Neutrophil (primary cell): ENCODE data around the gene SHISA8.
A peak's percentile ranks its signal among the peaks of the same experiment; 100 is the strongest.
"Not testable (repeated sequence)": the region's sequence is repeated elsewhere in the genome, so short reads cannot be mapped to it uniquely, and the experiment has no call there.

ENCODE experiments used
- H3K27ac ChIP-seq: fragments of 200-600 bp; sonication (generic); 2 replicates; pipeline ENCODE4 v1.5.1; 2016; ENCODE audit warnings: mild to moderate bottlenecking, moderate library complexity
- H3K27me3 ChIP-seq: fragments of 200-600 bp; sonication (generic); 2 replicates; pipeline ENCODE4 v1.6.0; 2016; ENCODE audit warnings: mild to moderate bottlenecking
- H3K36me3 ChIP-seq: fragments of 200-600 bp; sonication (generic); 2 replicates; pipeline ENCODE4 v1.5.1; 2017
- H3K4me1 ChIP-seq, 2 experiments: fragments of 200-600 bp in 1 of 2; sonication (generic) in 1 of 2; 1 replicate in 1 of 2; 2 replicates in 1 of 2; pipeline versions ENCODE4 v1.5.1 to v1.6.1; 2013 to 2016; ENCODE audit warnings: low read depth in 1 of 2, low read length in 1 of 2, mild to moderate bottlenecking in 1 of 2, moderate library complexity in 1 of 2; ENCODE audit not compliant: control insufficient read depth in 1 of 2, insufficient read depth in 1 of 2
- H3K4me3 ChIP-seq, 2 experiments: fragments of 200-600 bp in 1 of 2; sonication (generic) in 1 of 2; 1 replicate in 1 of 2; 2 replicates in 1 of 2; pipeline ENCODE4 v1.5.1; 2013 to 2016; ENCODE audit warnings: low read depth in 1 of 2, low read length in 1 of 2, mild to moderate bottlenecking in 1 of 2, moderate library complexity in 1 of 2
- H3K9me3 ChIP-seq: fragments of 200-600 bp; sonication (generic); 2 replicates; pipeline ENCODE4 v1.5.1; 2016
- TF ChIP-seq, protein P1 (sequence below): fragments of 200-600 bp; sonication (generic); IDR thresholded peaks from 2 replicates; pipeline ENCODE4 v1.5.1; 2016; ENCODE audit warnings: antibody characterized with exemption

The SHISA8 gene

GRCh38 chr22:41951898-41952474, 37.1 kb upstream of the SHISA8 start, which contains the start of gene SMIM45:
TSS of gene SMIM45 (plus strand) at chr22:41952150.
- no peak within 1 kb of the TSS for H3K4me3 ChIP-seq
- no peaks in the 10 kb centered on the region for H3K36me3 ChIP-seq
- H3K27ac ChIP-seq, result no peak within 1 kb of the TSS
- H3K4me1 ChIP-seq, result peaks cover 1 to 3% of the 10 kb centered on the region in 2 experiments
- H3K27me3 ChIP-seq, result no peaks in the 10 kb centered on the region
- TF ChIP-seq, protein P1, sequence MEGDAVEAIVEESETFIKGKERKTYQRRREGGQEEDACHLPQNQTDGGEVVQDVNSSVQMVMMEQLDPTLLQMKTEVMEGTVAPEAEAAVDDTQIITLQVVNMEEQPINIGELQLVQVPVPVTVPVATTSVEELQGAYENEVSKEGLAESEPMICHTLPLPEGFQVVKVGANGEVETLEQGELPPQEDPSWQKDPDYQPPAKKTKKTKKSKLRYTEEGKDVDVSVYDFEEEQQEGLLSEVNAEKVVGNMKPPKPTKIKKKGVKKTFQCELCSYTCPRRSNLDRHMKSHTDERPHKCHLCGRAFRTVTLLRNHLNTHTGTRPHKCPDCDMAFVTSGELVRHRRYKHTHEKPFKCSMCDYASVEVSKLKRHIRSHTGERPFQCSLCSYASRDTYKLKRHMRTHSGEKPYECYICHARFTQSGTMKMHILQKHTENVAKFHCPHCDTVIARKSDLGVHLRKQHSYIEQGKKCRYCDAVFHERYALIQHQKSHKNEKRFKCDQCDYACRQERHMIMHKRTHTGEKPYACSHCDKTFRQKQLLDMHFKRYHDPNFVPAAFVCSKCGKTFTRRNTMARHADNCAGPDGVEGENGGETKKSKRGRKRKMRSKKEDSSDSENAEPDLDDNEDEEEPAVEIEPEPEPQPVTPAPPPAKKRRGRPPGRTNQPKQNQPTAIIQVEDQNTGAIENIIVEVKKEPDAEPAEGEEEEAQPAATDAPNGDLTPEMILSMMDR, result no peak
- no peaks in the 10 kb centered on the region for H3K9me3 ChIP-seq

- Histone ChIP-seq H3K4me3 (no peak overlapping the region), H3K9me3 (no peaks in the 10 kb centered on the region), H3K27me3 (no peaks in the 10 kb centered on the region), H3K27ac (no peak overlapping the region), H3K36me3 (no peaks in the 10 kb centered on the region), H3K4me1 (peaks cover 18% of the 10 kb centered on the region in 2 experiments)
- TF ChIP-seq, protein P1, result no peak
Observed at GRCh38 chr22:41949297-41949965, 34.6 kb upstream of the SHISA8 start.

GRCh38 chr22:41948928-41949296, 34.0 kb upstream of the SHISA8 start:
- H3K4me1 ChIP-seq, result peaks cover 18% of the 10 kb centered on the region in 2 experiments
- H3K9me3 ChIP-seq, H3K27me3 ChIP-seq, H3K36me3 ChIP-seq, H3K27ac ChIP-seq, H3K4me3 ChIP-seq: not testable (repeated sequence)

DNA sequence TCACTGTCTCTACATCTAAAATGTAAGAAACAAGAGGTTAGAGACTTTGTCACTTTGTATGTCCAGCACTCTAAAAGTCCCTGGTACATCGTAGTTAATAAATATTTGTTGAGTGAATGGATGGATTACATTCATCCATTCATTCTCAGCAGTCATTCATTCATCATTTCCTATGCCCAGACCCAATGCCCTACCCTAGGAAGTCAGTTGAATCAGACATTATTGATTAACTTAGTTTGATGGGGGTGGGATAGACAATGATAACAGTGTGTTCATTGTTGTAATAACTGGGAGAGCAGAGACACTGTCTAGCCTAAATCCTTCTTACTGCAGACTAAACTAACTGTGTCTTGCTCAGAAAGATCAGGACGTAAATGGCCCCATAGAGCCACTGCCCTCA, 33.3 kb upstream of the SHISA8 start:
- Histone ChIP-seq H3K27me3 (no peaks in the 10 kb centered on the region), H3K4me1 (peaks cover 18% of the 10 kb centered on the region in 2 experiments), H3K36me3 (no peaks in the 10 kb centered on the region), H3K9me3 (no peaks in the 10 kb centered on the region), H3K27ac (no peak overlapping the region), H3K4me3 (no peak overlapping the region)
- TF ChIP-seq, protein P1, result no peak

DNA sequence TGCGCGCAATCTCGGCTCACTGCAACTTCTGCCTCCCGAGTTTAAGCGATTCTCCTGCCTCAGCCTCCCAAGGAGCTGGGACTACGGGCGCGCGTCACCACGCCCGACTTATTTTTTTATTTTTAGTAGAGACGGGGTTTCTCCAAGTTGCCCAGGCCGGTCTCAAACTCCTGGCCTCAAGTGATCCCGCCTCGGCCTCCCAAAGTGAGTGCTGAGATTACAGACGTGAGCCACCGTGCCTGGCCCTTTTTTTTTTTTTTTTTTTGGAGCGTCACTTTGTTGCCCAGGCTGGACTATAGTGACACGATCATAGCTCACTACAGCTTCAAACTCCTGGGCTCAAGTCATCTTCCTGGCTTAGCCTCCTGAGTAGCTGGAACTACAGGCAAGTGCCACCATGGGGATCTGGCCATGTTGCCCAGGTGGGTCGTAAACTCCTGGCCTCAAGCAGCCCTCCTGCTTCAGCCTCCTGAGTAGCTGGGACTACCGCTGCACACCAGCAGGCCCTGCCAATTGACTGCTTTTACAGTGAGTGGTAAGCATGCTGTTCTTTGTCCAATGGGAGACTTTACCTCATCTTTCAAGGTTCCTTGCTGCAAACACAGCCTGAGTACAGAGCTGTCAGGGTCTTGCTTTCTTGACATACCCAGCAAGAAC, 32.7 kb upstream of the SHISA8 start:
- H3K36me3 ChIP-seq, result no peaks in the 10 kb centered on the region
- no peaks in the 10 kb centered on the region for H3K9me3 ChIP-seq
- TF ChIP-seq, protein P1, result no peak
- peak overlapping the region; percentile 73 to 79 for H3K4me3 ChIP-seq
- H3K27me3 ChIP-seq, result no peaks in the 10 kb centered on the region
- no peak overlapping the region for H3K27ac ChIP-seq
- peaks cover 18% of the 10 kb centered on the region in 2 experiments for H3K4me1 ChIP-seq
